Measurements from ENCODE around the gene CHRM5.

Gene CHRM5

DNA sequence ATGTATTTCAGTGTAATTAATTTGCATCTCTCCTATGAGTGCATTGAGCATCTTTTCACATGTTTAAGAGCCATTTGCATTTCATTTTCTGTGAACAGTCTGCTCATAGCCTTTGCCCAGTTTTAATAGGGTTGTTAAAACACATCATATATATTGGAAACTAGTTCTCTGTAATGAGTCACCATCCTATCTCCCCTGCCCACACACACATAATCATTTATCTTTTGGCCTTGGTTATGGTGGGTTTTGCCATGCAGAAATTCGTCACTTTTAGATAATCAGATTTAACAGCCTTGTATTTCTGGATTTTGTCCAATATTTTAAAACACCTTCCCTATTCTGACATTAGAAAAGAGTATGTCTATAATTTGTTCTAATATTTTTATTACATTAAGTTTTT is 11.9 kb upstream of the CHRM5 start:
- no peaks in the 10 kb centered on the region for H4K20me1 ChIP-seq (ENCODE audit: insufficient read depth, low read length, poor library complexity, severe bottlenecking)
- H3K4me2 ChIP-seq (ENCODE audit: low read depth, low read length, poor library complexity, severe bottlenecking) = no peak overlapping the region
- H3K9ac ChIP-seq (ENCODE audit: low read depth, low read length, poor library complexity, severe bottlenecking) = no peak overlapping the region
- H3K4me3 ChIP-seq (ENCODE audit: low read length, poor library complexity, severe bottlenecking) = no peak overlapping the region
- no peaks in the 10 kb centered on the region for H3F3A ChIP-seq (ENCODE audit: low read depth)
- H3K27me3 ChIP-seq (ENCODE audit: insufficient read depth, low read length, poor library complexity, severe bottlenecking) = no peaks in the 10 kb centered on the region
- H2AFZ ChIP-seq (ENCODE audit: low read length) = no peak overlapping the region
- no peak for TF ChIP-seq EZH2phosphoT487 (IDR thresholded peaks at IDR 0.05; ENCODE audit: borderline replicate concordance)
- TF ChIP-seq, protein P1, sequence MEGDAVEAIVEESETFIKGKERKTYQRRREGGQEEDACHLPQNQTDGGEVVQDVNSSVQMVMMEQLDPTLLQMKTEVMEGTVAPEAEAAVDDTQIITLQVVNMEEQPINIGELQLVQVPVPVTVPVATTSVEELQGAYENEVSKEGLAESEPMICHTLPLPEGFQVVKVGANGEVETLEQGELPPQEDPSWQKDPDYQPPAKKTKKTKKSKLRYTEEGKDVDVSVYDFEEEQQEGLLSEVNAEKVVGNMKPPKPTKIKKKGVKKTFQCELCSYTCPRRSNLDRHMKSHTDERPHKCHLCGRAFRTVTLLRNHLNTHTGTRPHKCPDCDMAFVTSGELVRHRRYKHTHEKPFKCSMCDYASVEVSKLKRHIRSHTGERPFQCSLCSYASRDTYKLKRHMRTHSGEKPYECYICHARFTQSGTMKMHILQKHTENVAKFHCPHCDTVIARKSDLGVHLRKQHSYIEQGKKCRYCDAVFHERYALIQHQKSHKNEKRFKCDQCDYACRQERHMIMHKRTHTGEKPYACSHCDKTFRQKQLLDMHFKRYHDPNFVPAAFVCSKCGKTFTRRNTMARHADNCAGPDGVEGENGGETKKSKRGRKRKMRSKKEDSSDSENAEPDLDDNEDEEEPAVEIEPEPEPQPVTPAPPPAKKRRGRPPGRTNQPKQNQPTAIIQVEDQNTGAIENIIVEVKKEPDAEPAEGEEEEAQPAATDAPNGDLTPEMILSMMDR (conservative IDR thresholded peaks at IDR 0.05; ENCODE audit: low read length) = no peak
- no peaks in the 10 kb centered on the region for H3K79me2 ChIP-seq (ENCODE audit: insufficient read depth, low read length)
- no peaks in the 10 kb centered on the region for H3K9me3 ChIP-seq (ENCODE audit: insufficient read depth, low read depth, low read length)
- H3K4me1 ChIP-seq (ENCODE audit: insufficient read depth, low read length, poor library complexity, severe bottlenecking) = no peaks in the 10 kb centered on the region
- no peaks in the 10 kb centered on the region for H3K9me2 ChIP-seq (replicated peaks; ENCODE audit: low read depth, low read length)
- no peaks in the 10 kb centered on the region for H3K36me3 ChIP-seq (ENCODE audit: insufficient read depth, low read length)

DNA sequence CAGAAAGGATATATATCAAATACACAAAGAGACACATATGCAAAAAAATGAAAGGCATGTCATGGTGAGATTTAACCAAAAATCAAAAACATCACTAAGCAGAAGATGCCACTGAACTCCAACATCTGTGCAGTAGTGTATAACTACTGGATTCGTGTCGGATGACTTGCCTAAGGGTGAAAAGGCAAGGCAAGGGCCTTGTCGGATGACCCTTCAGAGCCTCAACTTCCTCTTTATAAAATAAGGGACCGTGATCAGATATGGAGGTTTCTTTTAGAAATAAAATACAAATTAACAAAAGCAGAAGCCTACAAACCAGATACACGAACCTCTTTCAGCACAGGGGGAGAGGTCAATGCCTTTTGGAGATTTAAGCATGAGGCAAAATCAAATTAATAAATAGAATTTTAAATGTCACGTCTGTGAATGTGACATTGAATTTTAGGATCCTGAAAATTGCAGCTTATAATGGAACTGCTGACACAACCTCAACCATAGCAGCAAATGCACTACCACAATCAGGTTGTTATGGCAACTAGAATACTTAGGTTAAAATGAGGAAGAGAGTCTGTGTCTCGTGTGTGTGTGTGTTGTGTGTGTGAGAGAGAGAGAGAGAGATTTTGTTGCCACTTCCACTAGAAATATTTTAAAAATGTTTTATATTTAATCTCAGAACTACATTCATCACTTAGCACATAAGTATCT is 8.3 kb upstream of the CHRM5 start:
- Histone ChIP-seq H3K9me3 (ENCODE audit: insufficient read depth, low read depth, low read length) (no peaks in the 10 kb centered on the region), H3K4me2 (ENCODE audit: low read depth, low read length, poor library complexity, severe bottlenecking) (no peak overlapping the region), H2AFZ (ENCODE audit: low read length) (no peak overlapping the region), H3K36me3 (ENCODE audit: insufficient read depth, low read length) (no peaks in the 10 kb centered on the region), H3K27me3 (ENCODE audit: insufficient read depth, low read length, poor library complexity, severe bottlenecking) (no peaks in the 10 kb centered on the region), H3K4me3 (ENCODE audit: low read length, poor library complexity, severe bottlenecking) (no peak overlapping the region), H3K9ac (ENCODE audit: low read depth, low read length, poor library complexity, severe bottlenecking) (no peak overlapping the region), H3K4me1 (ENCODE audit: insufficient read depth, low read length, poor library complexity, severe bottlenecking) (no peaks in the 10 kb centered on the region), H3F3A (ENCODE audit: low read depth) (no peaks in the 10 kb centered on the region), H4K20me1 (ENCODE audit: insufficient read depth, low read length, poor library complexity, severe bottlenecking) (no peaks in the 10 kb centered on the region), H3K79me2 (ENCODE audit: insufficient read depth, low read length) (no peaks in the 10 kb centered on the region), H3K9me2 (replicated peaks; ENCODE audit: low read depth, low read length) (no peaks in the 10 kb centered on the region)
- no peak for TF ChIP-seq EZH2phosphoT487 (IDR thresholded peaks at IDR 0.05; ENCODE audit: borderline replicate concordance)
- TF ChIP-seq, protein P1 (conservative IDR thresholded peaks at IDR 0.05; ENCODE audit: low read length) = no peak

DNA sequence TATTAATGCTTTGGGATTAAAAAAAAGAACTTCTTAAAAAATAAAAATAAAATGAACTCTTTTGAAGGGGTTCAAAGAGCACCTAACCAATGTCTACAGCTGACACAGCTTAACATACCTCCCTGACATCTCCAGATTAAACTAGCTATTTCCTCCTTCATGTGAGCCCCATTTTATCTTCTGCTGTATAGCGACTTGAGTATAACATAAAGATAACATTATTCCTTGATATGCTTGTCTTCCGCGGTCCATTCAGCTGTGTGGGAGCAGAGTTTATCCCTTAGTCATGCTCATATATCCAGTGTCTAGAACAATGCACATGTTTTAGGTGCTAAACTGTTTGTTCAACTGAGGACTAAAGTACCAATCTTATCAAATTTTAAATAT is 7.8 kb upstream of the CHRM5 start:
- no peaks in the 10 kb centered on the region for H4K20me1 ChIP-seq (ENCODE audit: insufficient read depth, low read length, poor library complexity, severe bottlenecking)
- H3K4me3 ChIP-seq (ENCODE audit: low read length, poor library complexity, severe bottlenecking) = no peak overlapping the region
- no peaks in the 10 kb centered on the region for H3K27me3 ChIP-seq (ENCODE audit: insufficient read depth, low read length, poor library complexity, severe bottlenecking)
- H3F3A ChIP-seq (ENCODE audit: low read depth) = no peaks in the 10 kb centered on the region
- H3K9ac ChIP-seq (ENCODE audit: low read depth, low read length, poor library complexity, severe bottlenecking) = no peak overlapping the region
- H3K36me3 ChIP-seq (ENCODE audit: insufficient read depth, low read length) = no peaks in the 10 kb centered on the region
- H2AFZ ChIP-seq (ENCODE audit: low read length) = no peak overlapping the region
- no peak for TF ChIP-seq EZH2phosphoT487 (IDR thresholded peaks at IDR 0.05; ENCODE audit: borderline replicate concordance)
- TF ChIP-seq, protein P1 (conservative IDR thresholded peaks at IDR 0.05; ENCODE audit: low read length) = no peak
- no peaks in the 10 kb centered on the region for H3K9me3 ChIP-seq (ENCODE audit: insufficient read depth, low read depth, low read length)
- no peak overlapping the region for H3K4me2 ChIP-seq (ENCODE audit: low read depth, low read length, poor library complexity, severe bottlenecking)
- H3K79me2 ChIP-seq (ENCODE audit: insufficient read depth, low read length) = no peaks in the 10 kb centered on the region
- H3K4me1 ChIP-seq (ENCODE audit: insufficient read depth, low read length, poor library complexity, severe bottlenecking) = no peaks in the 10 kb centered on the region
- no peaks in the 10 kb centered on the region for H3K9me2 ChIP-seq (replicated peaks; ENCODE audit: low read depth, low read length)
